Pancreas (tissue), 10 donors: Measurements from ENCODE around the gene RYK. TPM values are rescaled to one million over a fixed set of nuclear protein-coding genes. Genes with fewer than 3 reads are reported as not detected.

Experiments
- ATAC-seq, 4 donors: fragments of 200-7000 bp; cut with Tn5 transposase; one replicate each; pipeline versions ENCODE4 v1.8.0 to v1.9.1; 2020; ENCODE audit warnings: mild to moderate bottlenecking in 4 of 4, moderate library complexity in 4 of 4
- DNase-seq, 6 donors: peaks; one replicate each; pipeline ENCODE4 v3.0.0-alpha.2; 2020
- FAIRE-seq: peaks from 2 replicates; lab custom pipeline; 2012; peaks lifted over from hg19 to GRCh38; lab: Jason Lieb, UNC
- H3K27ac ChIP-seq, 4 donors: fragments of 200-600 bp; sonication (generic); 1 replicate in 3 of 4; 2 replicates in 1 of 4; pipeline versions ENCODE4 v1.5.0 to v1.8.0; 2020
- H3K27me3 ChIP-seq, 4 donors: fragments of 200-600 bp; one replicate each; pipeline ENCODE4 v1.8.0; 2021
- H3K36me3 ChIP-seq, 3 donors: fragments of 200-600 bp; sonication (generic) in 1 of 3; one replicate each; pipeline versions ENCODE4 v1.5.0 to v1.8.0; 2020 to 2021
- H3K4me1 ChIP-seq, 3 donors: fragments of 200-600 bp; one replicate each; pipeline ENCODE4 v1.8.0; 2021
- H3K4me3 ChIP-seq, 4 donors: fragments of 200-600 bp; sonication (generic) in 2 of 4; one replicate each; pipeline versions ENCODE4 v1.5.0 to v1.8.0; 2020 to 2021
- H3K9me3 ChIP-seq, 4 donors: fragments of 200-600 bp; one replicate each; pipeline ENCODE4 v1.8.0; 2021
- CTCF ChIP-seq, 4 donors: fragments of 200-600 bp; sonication (generic) in 3 of 4; IDR thresholded peaks; one replicate each; pipeline versions ENCODE4 v1.5.0 to v1.8.0; 2021; ENCODE audit warnings: antibody characterized with exemption in 4 of 4
- WGBS, 2 donors: extraction: QIAGEN DNeasy Blood & Tissue Kit; methylation state at CpG; one replicate each; pipeline ENCODE4 v1.1.7; 2013; 5-methylcytosine and 5-hydroxymethylcytosine counted together
- intact Hi-C, 3 donors: fragments of 100-400 bp; cut with DNase I; formaldehyde crosslinking; loops; one replicate each; pipeline versions ENCODE4 v1.11.1 to v1.14.2; 2022
- polyA plus RNA-seq, 2 donors: library from polyadenylated mRNA; stranded (reverse); fragments of 200-250 nt; gene quantifications; one replicate each; pipeline ENCODE4 v1.2.3, GENCODE V29; 2013
- total RNA-seq, 6 donors: library from RNA; stranded (reverse); fragmentation: NEBNext Ultra II Directional in 4 of 6; extraction: Animal tissue kit (Norgen Biotek cat#: 25700) in 4 of 6; gene quantifications; one replicate each; pipeline versions ENCODE4 v1.2.1 to v1.2.4, GENCODE V29; 2021 to 2023
- donor health status: healthy with polysubstance abuse.
- donor health status: DM: no; HTN: no; CAD: no; lungs with moderate emphysema.
- donor health status: DM: no; HTN: no; CAD: no.
- donor health status: control.
- donor health status: control.
- donor health status: Bipolar disorder and iron deficiency.
- donor health status: DM: yes; HTN: yes; CAD: no.
- donor health status: DM: no; HTN: no; CAD: no.
- donor health status: DM: no; HTN: no; CAD: no.
- donor health status: DM: yes; HTN: yes; CAD: no.

RYK gene
- total and polyA plus RNA-seq, 8 donors, result 13.8 to 31.9 (median 20.5) TPM

GRCh38 chr3:134216191-134216764, 34.4 kb downstream of the RYK start:
- WGBS, 2 donors, result 93% methylated on average over 10 of the region's 10 CpGs
- Histone ChIP-seq H3K9me3 (no peaks in the 10 kb centered on the region), H3K36me3 (no peaks in the 10 kb centered on the region), H3K4me1 (no peaks in the 10 kb centered on the region), H3K27me3 (no peaks in the 10 kb centered on the region), H3K27ac (no peak overlapping the region), H3K4me3 (no peak overlapping the region)
- FAIRE-seq (no peak), DNase-seq (no peak), ATAC-seq (no peak)
- intact Hi-C loops, result loop anchor here in 2 of 3 donors (10.0 kb wide), 3 partner anchors 79 to 281 kb away; no protein-coding TSS in a partner anchor
- TF ChIP-seq CTCF (IDR thresholded peaks at IDR 0.05), result no peak

- no peak overlapping the region for H3K4me3 ChIP-seq
- FAIRE-seq (no peak), ATAC-seq (no peak), DNase-seq (no peak)
- WGBS, 2 donors, result 90 to 98% methylated on average over 2 of the region's 2 CpGs
- TF ChIP-seq CTCF (IDR thresholded peaks at IDR 0.05), result no peak
- intact Hi-C loops, result loop anchor here in 2 of 3 donors (5.0 to 10.0 kb wide), 4 partner anchors 81 to 279 kb away; no protein-coding TSS in a partner anchor
- no peaks in the 10 kb centered on the region for H3K9me3 ChIP-seq
- H3K27me3 ChIP-seq, result no peaks in the 10 kb centered on the region
- no peak overlapping the region for H3K27ac ChIP-seq
- H3K4me1 ChIP-seq, result no peaks in the 10 kb centered on the region
- peaks cover 0 to 4% (median 0%) of the 10 kb centered on the region in 3 donors for H3K36me3 ChIP-seq
Observed at GRCh38 chr3:134214239-134214638, 36.4 kb downstream of the RYK start.

GRCh38 chr3:134212967-134213665, 37.5 kb downstream of the RYK start:
- DNase-seq (peak; percentile 52 to 97 (median 83)), FAIRE-seq (no peak), ATAC-seq (peak; percentile 90 to 97 (median 94))
- Histone ChIP-seq H3K4me3 (no peak overlapping the region), H3K27me3 (no peaks in the 10 kb centered on the region), H3K9me3 (no peaks in the 10 kb centered on the region), H3K4me1 (no peaks in the 10 kb centered on the region), H3K27ac (no peak overlapping the region), H3K36me3 (peaks cover 0 to 4% (median 0%) of the 10 kb centered on the region in 3 donors)
- peak; percentile 87 to 98 (median 96) for TF ChIP-seq CTCF (IDR thresholded peaks at IDR 0.05)
- WGBS, 2 donors, result 20 to 28% methylated on average over 3 of the region's 3 CpGs
- intact Hi-C loops, result loop anchor here in 2 of 3 donors (5.0 to 10.0 kb wide), 4 partner anchors 82 to 278 kb away; no protein-coding TSS in a partner anchor

- no peak for DNase-seq
- no peak for FAIRE-seq
- peak; percentile 44 to 77 (median 74) for ATAC-seq
Observed at GRCh38 chr3:134211797-134212196, 38.9 kb downstream of the RYK start.

More at GRCh38 chr3:134211797-134212196, 38.9 kb downstream of the RYK start:
- intact Hi-C loops, result loop anchor here in 2 of 3 donors (5.0 to 10.0 kb wide), 4 partner anchors 83 to 277 kb away; no protein-coding TSS in a partner anchor
- no peak overlapping the region for H3K4me3 ChIP-seq
- H3K36me3 ChIP-seq, result peaks cover 0 to 4% (median 0%) of the 10 kb centered on the region in 3 donors
- H3K27me3 ChIP-seq, result no peaks in the 10 kb centered on the region
- peak in 2 of 4 donors; percentile 25 to 31 for TF ChIP-seq CTCF (IDR thresholded peaks at IDR 0.05)
- no peak overlapping the region for H3K27ac ChIP-seq
- 22 to 29% methylated on average over 2 of the region's 2 CpGs for WGBS, 2 donors
- no peaks in the 10 kb centered on the region for H3K4me1 ChIP-seq
- no peaks in the 10 kb centered on the region for H3K9me3 ChIP-seq
